T-helper 9 cell (primary cell): ENCODE measurements around the gene OR4K1.
"Not testable (repeated sequence)": the region's sequence is repeated elsewhere in the genome, so short reads cannot be mapped to it uniquely, and the experiment has no call there.

Experiments used
- DNase-seq: peaks from one replicate; pipeline ENCODE4 v3.0.0-alpha.2; 2020
- total RNA-seq, 2 donors: gene quantifications; one replicate each; lab custom pipeline; 2026; lab: John Stamatoyannopoulos, UW

OR4K1 gene, protein sequence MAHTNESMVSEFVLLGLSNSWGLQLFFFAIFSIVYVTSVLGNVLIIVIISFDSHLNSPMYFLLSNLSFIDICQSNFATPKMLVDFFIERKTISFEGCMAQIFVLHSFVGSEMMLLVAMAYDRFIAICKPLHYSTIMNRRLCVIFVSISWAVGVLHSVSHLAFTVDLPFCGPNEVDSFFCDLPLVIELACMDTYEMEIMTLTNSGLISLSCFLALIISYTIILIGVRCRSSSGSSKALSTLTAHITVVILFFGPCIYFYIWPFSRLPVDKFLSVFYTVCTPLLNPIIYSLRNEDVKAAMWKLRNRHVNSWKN
- 0 reads per million in 2 donors for total RNA-seq

- no peak for DNase-seq
These were observed at the start of gene OR4K1 for GRCh38 chr14:19930617-19931016. Gene OR4K1, plus strand, starts transcription at chr14:19930917. Its CDS starts 4,750 bp downstream, at chr14:19935667.

GRCh38 chr14:19895282-19895681 lies 35.4 kb upstream of the OR4K1 start:
- no peak for DNase-seq

DNA sequence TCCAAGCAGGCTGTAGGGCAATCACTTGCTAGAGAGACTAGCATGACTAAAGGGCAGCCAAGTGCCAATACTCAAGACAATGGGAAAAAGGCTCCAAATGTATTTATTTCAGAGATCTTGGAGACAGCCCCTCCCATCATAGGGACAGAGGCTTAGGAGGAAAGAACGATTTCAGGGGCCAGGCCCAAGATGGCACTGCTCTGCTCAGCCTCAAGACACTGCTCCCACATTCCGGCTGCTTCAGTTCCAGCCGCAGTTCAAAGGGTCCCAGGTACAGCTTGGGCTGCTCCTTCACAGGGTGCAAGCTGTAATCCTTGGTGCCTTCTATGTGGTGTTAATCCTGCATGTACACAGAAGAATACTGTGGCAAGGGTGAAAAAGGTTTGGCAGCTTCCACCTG lies 29.7 kb upstream of the OR4K1 start:
- DNase-seq = no peak

DNA sequence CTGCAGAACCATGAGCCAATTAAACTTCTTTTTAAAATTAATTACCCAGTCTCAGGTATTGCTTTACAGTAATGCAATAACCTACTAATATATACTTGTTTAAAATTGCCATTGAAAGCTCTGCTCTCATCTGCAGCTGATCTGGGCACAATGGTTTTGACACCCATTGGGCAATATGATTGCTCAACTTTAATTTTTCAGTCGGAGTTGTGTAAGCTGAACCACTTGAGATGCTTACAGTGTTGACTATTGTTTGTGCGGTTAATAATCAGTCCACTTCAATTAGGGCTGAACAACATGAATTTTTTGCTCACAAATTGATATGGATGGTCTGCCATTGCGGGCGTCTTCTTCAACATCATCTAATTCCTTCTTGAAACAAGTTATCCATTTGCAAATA lies 28.3 kb upstream of the OR4K1 start:
- no peak for DNase-seq

DNA sequence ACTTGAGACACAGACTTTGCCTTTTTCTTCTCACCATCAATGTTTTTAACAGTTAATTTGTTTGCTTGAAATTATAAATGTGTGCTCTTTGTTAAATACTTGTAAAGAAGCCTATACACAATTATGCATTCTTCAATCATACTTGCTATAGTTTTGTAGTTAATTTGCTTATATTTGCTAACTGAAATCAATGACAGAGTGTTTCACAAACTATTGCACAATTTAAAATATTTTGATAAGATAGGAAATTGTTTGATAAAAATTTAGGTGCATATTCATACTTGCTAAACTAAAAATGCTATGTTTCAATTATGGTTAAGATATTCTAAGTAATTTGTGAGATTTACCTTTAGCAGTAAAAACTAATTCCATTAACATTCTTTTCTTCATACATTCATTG lies 24.1 kb upstream of the OR4K1 start:
- DNase-seq = no peak

DNA sequence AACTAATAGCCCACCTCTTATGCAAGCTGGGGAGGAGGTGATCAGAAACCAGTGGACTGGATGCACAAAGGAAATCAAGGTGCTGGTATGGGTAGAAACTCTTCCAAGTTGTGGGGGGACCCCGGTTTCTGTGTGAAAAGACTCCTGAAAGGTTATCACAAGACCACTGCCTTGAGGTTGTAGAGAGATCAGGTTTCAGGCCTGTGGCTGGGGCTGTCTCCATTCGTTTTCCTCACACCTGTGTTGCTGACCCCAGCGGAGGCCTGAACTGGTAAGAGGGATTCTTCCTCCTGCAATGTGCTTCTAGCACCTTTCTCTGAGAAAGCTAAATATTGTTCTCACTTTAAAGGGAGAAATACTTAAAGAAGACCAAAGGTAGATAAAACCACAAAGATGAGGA lies 19.6 kb upstream of the OR4K1 start:
- no peak for DNase-seq

- no peak for DNase-seq
These were observed 13.5 kb upstream of the OR4K1 start for GRCh38 chr14:19917243-19917642.

GRCh38 chr14:19917955-19918518 lies 12.7 kb upstream of the OR4K1 start:
- no peak for DNase-seq

DNA sequence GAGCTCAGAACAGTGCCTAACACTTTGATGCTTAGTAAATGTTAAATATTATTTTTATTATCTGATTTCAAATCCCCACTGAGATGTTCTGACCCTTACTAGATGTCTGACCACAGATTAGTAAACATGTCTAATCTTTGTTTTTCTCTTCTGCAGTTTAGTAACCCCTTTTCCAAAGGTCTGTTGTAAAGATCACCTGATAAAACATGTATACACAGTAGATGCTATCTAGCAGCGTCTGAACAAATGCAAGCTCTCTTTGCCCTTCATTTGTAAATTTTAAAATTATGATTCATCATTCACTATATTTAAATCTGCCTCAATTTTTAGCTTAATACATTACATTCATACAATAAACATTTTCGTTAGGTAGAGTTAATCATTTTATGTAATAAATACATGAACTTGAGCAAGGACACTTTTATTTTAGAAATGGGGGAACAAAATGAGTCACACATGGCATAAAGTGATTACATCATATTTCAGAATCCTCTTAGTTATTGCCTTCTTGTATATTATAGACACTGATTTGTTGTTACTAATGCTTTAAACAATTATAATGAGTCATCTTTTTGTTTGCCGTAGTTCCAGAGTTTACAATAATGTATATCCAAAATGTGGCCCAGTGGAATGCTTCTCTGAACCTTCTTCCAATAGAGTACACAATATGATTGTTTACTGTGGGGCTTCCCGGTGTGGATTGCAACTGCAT lies 12.0 kb upstream of the OR4K1 start:
- DNase-seq = no peak

GRCh38 chr14:19920021-19920657 lies 10.6 kb upstream of the OR4K1 start, which contains the start of gene OR4K5:
Gene OR4K5, plus strand, starts transcription at chr14:19920607. Its CDS starts 0 bp downstream, at chr14:19920607.
- no peak for DNase-seq

- DNase-seq = no peak
These were observed 11.0 kb downstream of the OR4K1 start for GRCh38 chr14:19941668-19942067.

DNA sequence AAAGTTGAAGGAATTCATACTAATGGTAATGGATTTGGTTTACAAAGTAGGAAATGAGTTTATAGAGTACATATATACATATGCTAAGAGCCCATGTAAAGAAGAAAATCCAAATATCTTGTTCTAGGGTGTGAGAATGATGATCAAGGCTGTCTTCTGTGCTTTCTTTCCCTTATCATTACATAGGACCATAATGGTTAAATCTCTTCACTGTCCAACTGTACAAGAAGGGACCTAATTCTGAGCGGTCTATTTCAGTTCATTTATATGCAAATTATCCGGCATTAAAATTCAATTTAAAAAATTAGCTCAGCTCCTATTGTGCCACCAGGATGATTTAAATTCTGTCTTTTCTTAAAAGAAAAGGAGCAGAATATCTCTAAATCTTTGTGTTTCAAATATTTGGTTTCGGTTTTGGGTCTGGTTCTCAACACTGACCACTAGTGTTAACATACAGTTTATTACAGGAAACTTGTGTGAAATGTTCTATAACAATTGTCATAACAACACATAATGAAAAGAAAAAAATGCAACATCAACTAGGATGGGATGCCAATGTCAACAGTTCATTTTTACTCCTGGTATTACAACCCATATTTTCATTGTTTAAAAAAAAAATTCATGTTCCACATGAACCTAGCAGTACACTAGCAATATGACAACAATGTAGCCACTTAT lies 16.8 kb downstream of the OR4K1 start:
- DNase-seq = no peak

- DNase-seq = no peak
These were observed 18.5 kb downstream of the OR4K1 start for GRCh38 chr14:19949218-19949617.

GRCh38 chr14:19969735-19970134 lies 39.0 kb downstream of the OR4K1 start:
- DNase-seq = not testable (repeated sequence)

- no peak for DNase-seq
These were observed 44.1 kb downstream of the OR4K1 start for GRCh38 chr14:19974844-19975243.

- DNase-seq = no peak
These were observed 44.6 kb downstream of the OR4K1 start, which contains the start of gene OR4K15 for GRCh38 chr14:19975291-19975690. Gene OR4K15, plus strand, starts transcription at chr14:19975591. Its CDS starts 0 bp downstream, at chr14:19975591.
